SK-N-SH (cell line): ENCODE results near the gene SELENOP. TPM values are rescaled to one million over a fixed set of nuclear protein-coding genes. Genes with fewer than 3 reads are reported as not detected.
"Not testable (repeated sequence)": the region's sequence is repeated elsewhere in the genome, so short reads cannot be mapped to it uniquely, and the experiment has no call there.

Source experiments
- CTCF ChIA-PET: fragments of 300-600, 350-600 bp; formaldehyde crosslinking; extraction: SDS; loops from one replicate; lab custom pipeline; 2021; lab: Yijun Ruan, JAX
- POLR2A ChIA-PET: fragments of 350-600 bp; sonication (Branson Sonifier 250); formaldehyde crosslinking; extraction: SDS; loops from one replicate; lab custom pipeline; 2020; ENCODE audit warnings: antibody characterized with exemption, inconsistent platforms; lab: Yijun Ruan, JAX
- DNase-seq: peaks from one replicate; pipeline ENCODE4 v3.0.0; 2012
- H2AFZ ChIP-seq: fragments of 200-600 bp; sonication (generic); 2 replicates; pipeline ENCODE4 v1.8.1; 2016; ENCODE audit warnings: antibody characterized with exemption, mild to moderate bottlenecking, low read depth
- H3F3A ChIP-seq: fragments of 200-600 bp; sonication (generic); replicated peaks from 2 replicates; pipeline ENCODE3; 2016; ENCODE audit warnings: antibody characterized with exemption, mild to moderate bottlenecking; ENCODE audit not compliant: insufficient read depth
- H3K27ac ChIP-seq, 2 experiments: fragments of 200-500 bp in 1 of 2; fragments of 200-600 bp in 1 of 2; sonication (Bioruptor generic) in 1 of 2; sonication (generic), shearing (Covaris generic) in 1 of 2; 2 replicates each; pipeline versions ENCODE4 v1.5.1 to v1.6.1; 2014 to 2016; ENCODE audit warnings: low read depth in 2 of 2, inconsistent platforms in 1 of 2, low read length in 1 of 2, mild to moderate bottlenecking in 1 of 2, mixed read lengths in 1 of 2
- H3K27me3 ChIP-seq: fragments of 200-600 bp; sonication (generic), shearing (Covaris generic); 2 replicates; pipeline ENCODE4 v1.6.1; 2016; ENCODE audit warnings: mixed run types; ENCODE audit not compliant: insufficient read depth
- H3K36me3 ChIP-seq, 2 experiments: fragments of 200-500 bp in 1 of 2; fragments of 200-600 bp in 1 of 2; sonication (Bioruptor generic) in 1 of 2; sonication (generic) in 1 of 2; replicated peaks in 1 of 2; 2 replicates each; pipeline versions ENCODE3 to v1.5.1; 2014 to 2016; ENCODE audit warnings: low read length in 1 of 2, mild to moderate bottlenecking in 1 of 2; ENCODE audit not compliant: insufficient read depth in 2 of 2, control insufficient read depth in 1 of 2
- H3K4me1 ChIP-seq, 2 experiments: fragments of 200-500 bp in 1 of 2; fragments of 200-600 bp in 1 of 2; sonication (Bioruptor generic) in 1 of 2; sonication (generic), shearing (Covaris generic) in 1 of 2; 2 replicates each; pipeline versions ENCODE4 v1.5.1 to v1.6.1; 2014 to 2016; ENCODE audit warnings: low read depth in 1 of 2, low read length in 1 of 2, mixed run types in 1 of 2; ENCODE audit not compliant: insufficient read depth in 2 of 2, control insufficient read depth in 1 of 2
- H3K4me2 ChIP-seq: fragments of 200-600 bp; sonication (generic), shearing (Covaris generic); 2 replicates; pipeline ENCODE4 v1.6.1; 2017; ENCODE audit warnings: mixed run types
- H3K4me3 ChIP-seq, 2 experiments: fragments of 200-500 bp in 1 of 2; fragments of 200-600 bp in 1 of 2; sonication (Bioruptor generic) in 1 of 2; sonication (generic), shearing (Covaris generic) in 1 of 2; 2 replicates each; pipeline versions ENCODE4 v1.5.1 to v1.8.1; 2014 to 2016; ENCODE audit warnings: low read depth in 2 of 2, inconsistent platforms in 1 of 2, low read length in 1 of 2, mild to moderate bottlenecking in 1 of 2, mixed read lengths in 1 of 2, moderate library complexity in 1 of 2
- H3K79me2 ChIP-seq: fragments of 200-600 bp; sonication (generic); 2 replicates; pipeline ENCODE4 v1.8.1; 2017; ENCODE audit warnings: mild to moderate bottlenecking; ENCODE audit not compliant: insufficient read depth
- H3K9ac ChIP-seq: fragments of 200-600 bp; sonication (generic); 2 replicates; pipeline ENCODE4 v1.6.1; 2017; ENCODE audit warnings: mixed run types
- H3K9me2 ChIP-seq: fragments of 200-600 bp; sonication (generic); 2 replicates; pipeline ENCODE4 v1.6.1; 2017; ENCODE audit warnings: mixed run types
- H3K9me3 ChIP-seq: fragments of 200-600 bp; sonication (generic); 2 replicates; pipeline ENCODE4 v1.6.1; 2017; ENCODE audit warnings: mixed run types, mild to moderate bottlenecking, moderate library complexity
- H4K20me1 ChIP-seq: fragments of 200-600 bp; sonication (generic); 2 replicates; pipeline ENCODE4 v1.6.1; 2017; ENCODE audit warnings: mild to moderate bottlenecking, mixed run types; ENCODE audit not compliant: insufficient read depth
- CHD2 ChIP-seq: fragments of 150-350 bp; IDR thresholded peaks from 2 replicates; pipeline ENCODE4 v1.6.1; 2018; ENCODE audit warnings: low read length; ENCODE audit not compliant: partially characterized antibody
- CTCF ChIP-seq: fragments of 200-600 bp; sonication (generic); IDR thresholded peaks from 2 replicates; pipeline ENCODE4 v1.6.1; 2017; ENCODE audit warnings: antibody characterized with exemption, mild to moderate bottlenecking, moderate library complexity
- ELF1 ChIP-seq: IDR thresholded peaks from 2 replicates; pipeline ENCODE4 v1.4.0; 2012
- EP300 ChIP-seq, 2 experiments: IDR thresholded peaks; 2 replicates each; pipeline versions ENCODE4 v1.4.0 to v1.6.1; 2012; ENCODE audit warnings: borderline replicate concordance in 1 of 2, low read depth in 1 of 2, low read length in 1 of 2
- GABPA ChIP-seq: IDR thresholded peaks from 2 replicates; pipeline ENCODE4 v1.4.0; 2012; ENCODE audit warnings: low read depth, mild to moderate bottlenecking
- MAX ChIP-seq: IDR thresholded peaks from 2 replicates; pipeline ENCODE4 v1.4.0; 2012; ENCODE audit warnings: low read depth
- MEF2A ChIP-seq: IDR thresholded peaks from 2 replicates; pipeline ENCODE4 v1.4.0; 2012; ENCODE audit warnings: low read depth, borderline replicate concordance
- MXI1 ChIP-seq: IDR thresholded peaks from 2 replicates; pipeline ENCODE4 v1.6.1; 2012; ENCODE audit warnings: mild to moderate bottlenecking, low read depth, low read length, improper control_type of control experiment
- PBX3 ChIP-seq: IDR thresholded peaks from 2 replicates; pipeline ENCODE4; 2012
- POLR2AphosphoS5 ChIP-seq: IDR thresholded peaks from 2 replicates; pipeline ENCODE4 v1.6.1; 2012; ENCODE audit warnings: low read depth, low read length
- RAD21 ChIP-seq: IDR thresholded peaks from 2 replicates; pipeline ENCODE4 v1.6.1; 2012; ENCODE audit warnings: mild to moderate bottlenecking, low read length
- RCOR1 ChIP-seq: fragments of 150-350 bp; IDR thresholded peaks from 2 replicates; pipeline ENCODE4 v1.6.1; 2017; ENCODE audit warnings: antibody characterized with exemption, low read length
- RFX5 ChIP-seq: IDR thresholded peaks from 2 replicates; pipeline ENCODE4 v1.6.1; 2012; ENCODE audit warnings: mild to moderate bottlenecking, improper control_type of control experiment, low read length
- SMC3 ChIP-seq: IDR thresholded peaks from 2 replicates; pipeline ENCODE4 v1.6.1; 2012; ENCODE audit warnings: low read depth, low read length, improper control_type of control experiment
- TAF1 ChIP-seq: IDR thresholded peaks from 2 replicates; pipeline ENCODE4 v1.6.1; 2012; ENCODE audit warnings: low read depth, mild to moderate bottlenecking, low read length, moderate library complexity, borderline replicate concordance
- TCF12 ChIP-seq: IDR thresholded peaks from 2 replicates; pipeline ENCODE4 v1.4.0; 2012
- USF2 ChIP-seq: fragments of 150-350 bp; IDR thresholded peaks from 2 replicates; pipeline ENCODE4 v1.6.1; 2017; ENCODE audit warnings: antibody characterized with exemption, low read length, low read depth, borderline replicate concordance
- YY1 ChIP-seq: IDR thresholded peaks from 2 replicates; pipeline ENCODE4 v1.4.0; 2012; ENCODE audit warnings: low read depth, mild to moderate bottlenecking
- WGBS: methylation state at CpG from one replicate; pipeline ENCODE4 v1.1.6; 2017; ENCODE audit warnings: low lambda C conversion rate; 5-methylcytosine and 5-hydroxymethylcytosine counted together
- polyA plus RNA-seq, 3 experiments: library from polyadenylated mRNA; depleted of rRNA; stranded (reverse); fragments of >200 nt; gene quantifications; 2 replicates each; pipeline ENCODE4 v1.2.3, GENCODE V29; 2012

Gene SELENOP
- polyA plus RNA-seq, 1 of the 3 experiments (the other 2 are of a cell fraction) = 0.08 TPM

- Histone ChIP-seq H3K79me2 (no peaks in the 10 kb centered on the region), H3K9me3 (no peaks in the 10 kb centered on the region), H3K27ac (no peak overlapping the region), H3K9me2 (no peaks in the 10 kb centered on the region), H3K27me3 (no peaks in the 10 kb centered on the region; the same call in none of the 2 replicates), H4K20me1 (no peaks in the 10 kb centered on the region), H3K4me1 (no peaks in the 10 kb centered on the region), H3K4me3 (no peak overlapping the region), H3K9ac (no peak overlapping the region), H3K36me3 (no peaks in the 10 kb centered on the region), H2AFZ (no peak overlapping the region), H3F3A (no peaks in the 10 kb centered on the region), H3K4me2 (no peak overlapping the region)
- ChIA-PET CTCF (no interaction called here), POLR2A (no interaction called here)
- TF ChIP-seq EP300 (IDR thresholded peaks at IDR 0.05; ENCODE audit: borderline replicate concordance in 1 of 2, low read depth in 1 of 2, low read length in 1 of 2) = no peak
- TF ChIP-seq RAD21 = no peak
- TF ChIP-seq TAF1 = no peak
- TF ChIP-seq MAX = no peak
- no peak for TF ChIP-seq POLR2AphosphoS5
- TF ChIP-seq GABPA = no peak
- no peak for TF ChIP-seq CTCF
- no peak for TF ChIP-seq PBX3
- no peak for TF ChIP-seq RCOR1
- 2% methylated on average over 2 of the region's 2 CpGs for WGBS
- DNase-seq = no peak
Measured at GRCh38 chr5:42822548-42822947, 10.9 kb upstream of the SELENOP start.

GRCh38 chr5:42819745-42820144 lies 8.1 kb upstream of the SELENOP start:
- Histone ChIP-seq H3F3A (no peaks in the 10 kb centered on the region), H4K20me1 (no peaks in the 10 kb centered on the region), H3K4me3 (no peak overlapping the region), H3K9ac (no peak overlapping the region), H3K36me3 (no peaks in the 10 kb centered on the region), H3K9me3 (no peaks in the 10 kb centered on the region), H3K27me3 (no peaks in the 10 kb centered on the region; the same call in none of the 2 replicates), H3K9me2 (no peaks in the 10 kb centered on the region), H3K4me1 (no peaks in the 10 kb centered on the region), H3K4me2 (no peak overlapping the region), H3K27ac (no peak overlapping the region), H2AFZ (no peak overlapping the region), H3K79me2 (no peaks in the 10 kb centered on the region)
- 28% methylated on average over 2 of the region's 2 CpGs for WGBS
- TF ChIP-seq GABPA (no peak), RAD21 (no peak), MEF2A (no peak), MXI1 (no peak), EP300 (IDR thresholded peaks at IDR 0.05; ENCODE audit: borderline replicate concordance in 1 of 2, low read depth in 1 of 2, low read length in 1 of 2) (no peak), RFX5 (no peak), TCF12 (no peak), ELF1 (no peak), CHD2 (no peak), SMC3 (no peak), RCOR1 (no peak), YY1 (no peak), USF2 (no peak)
- no peak for DNase-seq
- ChIA-PET POLR2A (no interaction called here), CTCF (interaction anchor here (0.8 kb wide), 1 partner anchor 396 kb away, joined by 4 read pairs; the partner anchor contains the start of gene GHR)

GRCh38 chr5:42816546-42816945 lies 4.9 kb upstream of the SELENOP start:
- 25% methylated on average over 2 of the region's 2 CpGs for WGBS

More at GRCh38 chr5:42816546-42816945, 4.9 kb upstream of the SELENOP start:
- H4K20me1 ChIP-seq, H3K9ac ChIP-seq, H3K4me1 ChIP-seq, H3K27ac ChIP-seq, DNase-seq, H3K36me3 ChIP-seq, H2AFZ ChIP-seq, H3K27me3 ChIP-seq, H3K79me2 ChIP-seq, H3K9me2 ChIP-seq, H3K9me3 ChIP-seq, POLR2A ChIA-PET, H3K4me3 ChIP-seq, H3F3A ChIP-seq, CTCF ChIA-PET, H3K4me2 ChIP-seq: not testable (repeated sequence)
